ENCODE data around the gene VPS52. TPM values are rescaled to one million over a fixed set of nuclear protein-coding genes. Genes with fewer than 3 reads are reported as not detected.

The VPS52 gene
- total and polyA plus RNA-seq, 2 donors (not counting 1 experiment from before 2014, with no cell fraction given) = 100 to 144 TPM

DNA sequence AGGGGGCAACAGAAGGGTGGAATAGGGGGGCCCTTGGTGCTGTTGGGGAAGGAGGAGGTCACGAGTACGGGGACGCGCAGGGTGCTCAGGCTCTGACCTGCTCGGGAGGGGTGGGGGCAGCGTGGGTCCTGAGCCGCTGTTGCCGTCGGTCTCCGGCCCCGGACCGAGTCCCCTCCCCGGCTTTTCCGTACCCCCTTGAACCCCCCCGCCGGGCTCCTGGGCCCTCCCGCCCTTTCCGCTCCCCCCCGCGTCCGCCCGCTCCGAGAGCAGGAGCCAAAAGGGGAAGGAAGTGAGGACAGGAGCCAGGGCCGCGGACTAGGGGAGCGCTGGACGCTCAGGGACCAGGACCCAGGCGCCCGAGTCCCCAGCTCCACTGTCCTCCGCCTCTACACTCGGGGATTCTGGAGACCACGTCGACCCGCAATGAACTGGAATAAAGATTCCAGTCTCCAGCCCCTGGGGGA, 27.1 kb upstream of the VPS52 start, which contains the start of gene RGL2:
TSS of gene RGL2 (minus strand) at position 170 of the 464 bp plus-strand sequence. CDS start 332 bp downstream, outside the sequence.
- Mint-ChIP-seq H3K27ac (peak within 1 kb of the TSS; percentile 99), H3K4me1 (peaks cover 36% of the 10 kb centered on the region), H3K27me3 (no peaks in the 10 kb centered on the region), H3K9me3 (ENCODE audit: insufficient read depth) (no peaks in the 10 kb centered on the region), H3K4me3 (peak within 1 kb of the TSS; percentile 99)
- Histone ChIP-seq H3K9ac (ENCODE audit: low read length) (peak within 1 kb of the TSS; percentile 84), H3K9me3 (ENCODE audit: control extremely low read depth in 1 of 3, control insufficient read depth in 2 of 3, insufficient read depth in 1 of 3, low read length in 2 of 3) (no peaks in the 10 kb centered on the region), H3K4me3 (ENCODE audit: control extremely low read depth in 1 of 5, extremely low read depth in 1 of 5, insufficient read depth in 1 of 5, low read depth in 2 of 5, low read length in 4 of 5) (peak within 1 kb of the TSS; percentile 71 to 96 (median 79)), H3K27ac (ENCODE audit: low read length in 2 of 2) (peak within 1 kb of the TSS; percentile 86 to 91), H3K4me2 (replicated peaks; ENCODE audit: low read depth, low read length, poor library complexity, severe bottlenecking) (peak within 1 kb of the TSS; percentile 93), H4K20me1 (ENCODE audit: control insufficient read depth, insufficient read depth, low read length, poor library complexity, severe bottlenecking) (peaks cover 23% of the 10 kb centered on the region), H2AFZ (ENCODE audit: insufficient read depth, low read depth, low read length, poor library complexity, severe bottlenecking) (peak within 1 kb of the TSS; percentile 65), H3K4me1 (ENCODE audit: control insufficient read depth in 2 of 2, insufficient read depth in 2 of 2, low read length in 2 of 2) (peaks cover 12 to 21% of the 10 kb centered on the region in 2 donors), H3K27me3 (replicated peaks in 1 of 4; ENCODE audit: control extremely low read depth in 1 of 4, control insufficient read depth in 3 of 4, insufficient read depth in 4 of 4, low read length in 3 of 4) (no peaks in the 10 kb centered on the region), H3K79me2 (ENCODE audit: control insufficient read depth, insufficient read depth, low read length) (peaks cover 15% of the 10 kb centered on the region), H3K36me3 (replicated peaks in 1 of 2; ENCODE audit: control extremely low read depth in 1 of 2, control insufficient read depth in 1 of 2, extremely low read depth in 1 of 2, insufficient read depth in 2 of 2, low read length in 1 of 2) (peaks cover 2 to 53% of the 10 kb centered on the region in 2 experiments)
- under 1% methylated on average over 26 of the region's 34 CpGs for WGBS (ENCODE audit: insufficient coverage)
- POLR2A ChIA-PET = interaction anchor here (0.6 to 3.3 kb wide), 13 partner anchors 9 to 1436 kb away, joined by 3 to 22 read pairs (median 8); partner anchors contain the start of genes B3GALT4, NEU1, PFDN6 and RPS18
- ATAC-seq (ENCODE audit: low read depth) = peak; percentile 58
- TF ChIP-seq EZH2 (IDR thresholded peaks at IDR 0.05; ENCODE audit: borderline replicate concordance, insufficient read depth, low read depth, low read length, poor library complexity, severe bottlenecking) = no peak
- no peak for TF ChIP-seq CTCF (IDR thresholded peaks at IDR 0.05)
- CTCF ChIA-PET = interaction anchor here (1.1 to 5.0 kb wide), 12 partner anchors 9 to 300 kb away, joined by 3 to 54 read pairs (median 5); partner anchors contain the start of genes B3GALT4, PFDN6, TAPBP and WDR46
- DNase-seq = no peak
- intact Hi-C loops (cut with micrococcal nuclease) = loop anchor here (1.0 to 2.0 kb wide), 10 partner anchors 10 to 112 kb away; partner anchors contain the start of genes B3GALT4, KIFC1, PFDN6 and PHF1

All from B cell (primary cell).